Common myeloid progenitor, CD34-positive (primary cell): ENCODE results near the gene SACS.
"Not testable (repeated sequence)": the region's sequence is repeated elsewhere in the genome, so short reads cannot be mapped to it uniquely, and the experiment has no call there.

Experiments used
- CTCF ChIA-PET: fragments of 350-600 bp; sonication (Branson Sonifier 250); formaldehyde crosslinking; loops from one replicate; lab custom pipeline; 2021; ENCODE audit warnings: antibody characterized with exemption; lab: Charles Lee
- POLR2A ChIA-PET: fragments of 350-600 bp; sonication (Branson Sonifier 250); formaldehyde crosslinking; loops from one replicate; lab custom pipeline; 2021; ENCODE audit warnings: antibody characterized with exemption; lab: Charles Lee
- DNase-seq, 3 donors: peaks; one replicate each; pipeline versions ENCODE4 v3.0.0 to v3.0.0-alpha.2; 2013
- H3K27ac ChIP-seq, 2 experiments: 1 replicate in 1 of 2; 2 replicates in 1 of 2; pipeline ENCODE4 v1.7.0; 2013; ENCODE audit warnings: inconsistent platforms in 2 of 2, low read length in 2 of 2, mild to moderate bottlenecking in 2 of 2, low read depth in 1 of 2, moderate library complexity in 1 of 2; ENCODE audit not compliant: severe bottlenecking in 2 of 2, insufficient read depth in 1 of 2, poor library complexity in 1 of 2
- H3K27me3 ChIP-seq, 5 experiments: replicated peaks in 2 of 5; 1 replicate in 3 of 5; 2 replicates in 2 of 5; pipeline versions ENCODE4 v1.6.1 to v1.7.0; 2013; ENCODE audit warnings: low read length in 4 of 5, mild to moderate bottlenecking in 2 of 5, moderate library complexity in 2 of 5, inconsistent platforms in 1 of 5; ENCODE audit not compliant: insufficient read depth in 5 of 5, control insufficient read depth in 4 of 5
- H3K36me3 ChIP-seq, 4 experiments: 1 replicate in 2 of 4; 2 replicates in 2 of 4; pipeline versions ENCODE4 v1.6.1 to v1.7.0; 2013; ENCODE audit warnings: low read length in 3 of 4, control low read depth in 1 of 4, mild to moderate bottlenecking in 1 of 4; ENCODE audit not compliant: control insufficient read depth in 4 of 4, insufficient read depth in 4 of 4
- H3K4me1 ChIP-seq, 4 experiments: 1 replicate in 3 of 4; 2 replicates in 1 of 4; pipeline versions ENCODE4 v1.6.1 to v1.7.1; 2013; ENCODE audit warnings: low read length in 3 of 4, mild to moderate bottlenecking in 3 of 4, control low read depth in 1 of 4, inconsistent platforms in 1 of 4, moderate library complexity in 1 of 4; ENCODE audit not compliant: control insufficient read depth in 4 of 4, insufficient read depth in 4 of 4; ENCODE audit errors: control extremely low read depth in 1 of 4
- H3K4me3 ChIP-seq, 7 experiments: 1 replicate in 4 of 7; 2 replicates in 3 of 7; pipeline versions ENCODE4 v1.5.1 to v1.7.0; 2013; ENCODE audit warnings: mild to moderate bottlenecking in 7 of 7, low read length in 6 of 7, moderate library complexity in 6 of 7, inconsistent platforms in 2 of 7, low read depth in 2 of 7, control low read depth in 1 of 7; ENCODE audit not compliant: insufficient read depth in 4 of 7, control insufficient read depth in 1 of 7; ENCODE audit errors: extremely low read depth in 1 of 7
- H3K9me3 ChIP-seq, 5 experiments: 1 replicate in 4 of 5; 2 replicates in 1 of 5; pipeline versions ENCODE4 v1.6.1 to v1.7.1; 2013; ENCODE audit warnings: low read length in 4 of 5, mild to moderate bottlenecking in 2 of 5, inconsistent platforms in 1 of 5, low read depth in 1 of 5, moderate library complexity in 1 of 5; ENCODE audit not compliant: control insufficient read depth in 4 of 5, insufficient read depth in 2 of 5; ENCODE audit errors: control extremely low read depth in 1 of 5
- WGBS: methylation state at CpG from one replicate; pipeline ENCODE4 v1.1.5; 2013; ENCODE audit not compliant: insufficient coverage; 5-methylcytosine and 5-hydroxymethylcytosine counted together

SACS gene

DNA sequence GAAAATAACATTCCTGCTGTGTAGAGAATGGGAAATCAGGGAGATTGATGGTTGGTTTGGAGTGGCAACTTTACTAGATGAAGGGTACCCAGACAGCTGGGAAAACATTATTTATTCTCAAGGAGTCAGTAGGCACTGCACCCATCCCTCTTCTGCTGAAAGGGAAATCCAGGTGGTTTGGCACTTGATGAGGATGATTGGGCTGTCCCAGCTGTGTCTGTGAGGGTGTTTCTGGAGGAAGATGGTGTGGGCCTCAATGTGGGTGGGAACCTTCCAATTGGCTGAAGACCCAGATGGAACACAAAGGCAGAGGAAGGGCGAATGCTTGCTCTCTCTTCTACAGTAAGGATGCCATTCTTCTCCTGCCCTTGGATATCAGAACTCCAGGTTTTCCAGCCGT lies 10.4 kb upstream of the SACS start:
- H3K9me3 ChIP-seq, result no peaks in the 10 kb centered on the region
- DNase-seq, result no peak
- no peaks in the 10 kb centered on the region for H3K4me1 ChIP-seq
- ChIA-PET CTCF (interaction anchor here (0.8 kb wide), 1 partner anchor 9 kb away, joined by 3 read pairs; no protein-coding TSS in a partner anchor), POLR2A (no interaction called here)
- no peak overlapping the region for H3K27ac ChIP-seq
- H3K4me3 ChIP-seq, result no peak overlapping the region
- no peaks in the 10 kb centered on the region for H3K36me3 ChIP-seq
- no peaks in the 10 kb centered on the region for H3K27me3 ChIP-seq
- WGBS, result 100% methylated on average over 2 of the region's 2 CpGs

DNA sequence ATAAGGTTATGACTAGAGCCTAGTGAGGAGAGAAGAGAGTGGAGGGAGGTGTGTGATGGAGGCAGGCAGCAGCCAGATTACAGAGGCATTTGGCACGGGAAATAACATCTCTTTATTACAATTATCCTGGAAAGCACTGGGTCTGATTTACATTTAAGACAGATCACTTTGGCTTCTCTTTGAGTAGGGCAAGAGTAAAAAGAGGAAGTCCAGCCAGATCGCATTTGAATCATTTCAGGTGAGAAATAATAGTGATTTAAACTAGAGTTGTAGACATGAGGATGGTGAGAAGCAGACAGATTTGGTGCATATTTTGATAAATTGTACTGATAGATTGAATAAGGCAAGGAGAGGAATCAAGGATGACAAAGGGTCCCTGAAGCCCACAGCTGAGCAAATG lies 9.6 kb upstream of the SACS start:
- ChIA-PET CTCF (interaction anchor here (0.8 kb wide), 1 partner anchor 8 kb away, joined by 3 read pairs; no protein-coding TSS in a partner anchor), POLR2A (no interaction called here)
- Histone ChIP-seq H3K9me3 (no peaks in the 10 kb centered on the region), H3K36me3 (no peaks in the 10 kb centered on the region), H3K4me3 (no peak overlapping the region), H3K27ac (no peak overlapping the region), H3K4me1 (no peaks in the 10 kb centered on the region), H3K27me3 (no peaks in the 10 kb centered on the region)
- 22% methylated on average over 1 of the region's 2 CpGs for WGBS
- peak in 2 of 3 donors; percentile 25 to 45 for DNase-seq

DNA sequence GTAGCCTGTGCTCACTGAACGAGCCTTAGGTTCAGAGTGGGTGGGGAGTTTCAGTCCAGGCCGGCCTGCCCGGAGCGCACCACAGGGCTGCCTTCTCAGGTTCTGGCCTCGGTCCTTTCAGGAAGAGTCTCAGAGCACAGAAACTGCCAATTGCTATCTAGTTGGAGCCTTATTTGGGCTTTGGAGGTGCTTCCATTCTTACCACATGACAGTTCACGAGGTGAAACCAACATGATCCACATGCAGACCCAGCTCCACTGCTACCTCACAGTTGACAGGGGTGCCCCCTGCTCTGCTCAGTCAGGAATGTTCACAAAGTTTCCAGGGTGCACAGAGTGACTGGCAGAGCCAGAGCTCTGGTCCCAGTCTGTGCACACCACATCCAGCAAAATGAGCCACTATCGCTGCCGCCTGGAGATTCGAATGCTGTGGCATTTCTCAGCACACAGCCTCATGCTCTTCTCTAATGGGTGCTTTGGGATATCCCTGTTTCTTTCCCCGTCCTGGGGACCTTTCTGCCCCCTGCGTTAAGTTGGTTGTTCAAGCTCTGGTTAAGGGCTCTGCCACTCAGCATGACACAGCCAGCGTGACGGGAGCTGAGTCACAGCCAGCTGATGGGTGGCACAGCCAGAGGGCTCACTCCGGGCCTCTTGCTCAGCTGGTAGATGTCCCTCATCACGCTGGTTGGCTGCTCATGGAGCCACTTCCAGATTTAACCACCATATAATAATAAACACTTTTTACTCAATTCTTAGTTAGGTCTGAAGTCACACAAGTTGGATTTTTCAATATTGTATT lies 7.5 kb upstream of the SACS start:
- CTCF ChIA-PET, result no interaction called here
- POLR2A ChIA-PET, result no interaction called here
- no peaks in the 10 kb centered on the region for H3K9me3 ChIP-seq
- DNase-seq, result no peak
- no peaks in the 10 kb centered on the region for H3K27me3 ChIP-seq
- no peaks in the 10 kb centered on the region for H3K36me3 ChIP-seq
- no peak overlapping the region for H3K27ac ChIP-seq
- 94% methylated on average over 12 of the region's 15 CpGs for WGBS
- H3K4me3 ChIP-seq, result no peak overlapping the region
- H3K4me1 ChIP-seq, result no peaks in the 10 kb centered on the region

GRCh38 chr13:23440324-23440723 lies 6.8 kb upstream of the SACS start:
- H3K9me3 ChIP-seq, CTCF ChIA-PET, H3K36me3 ChIP-seq, POLR2A ChIA-PET, H3K27ac ChIP-seq, H3K4me1 ChIP-seq, H3K4me3 ChIP-seq, H3K27me3 ChIP-seq, DNase-seq: not testable (repeated sequence)
- 90% methylated on average over 3 of the region's 6 CpGs for WGBS

GRCh38 chr13:23437916-23438315 lies 4.4 kb upstream of the SACS start:
- Histone ChIP-seq H3K27ac (no peak overlapping the region), H3K27me3 (peaks cover 0 to 16% (median 3%) of the 10 kb centered on the region in 5 experiments), H3K4me1 (peaks cover 0 to 8% (median 7%) of the 10 kb centered on the region in 4 experiments), H3K4me3 (no peak overlapping the region), H3K36me3 (no peaks in the 10 kb centered on the region), H3K9me3 (no peaks in the 10 kb centered on the region)
- WGBS, result 100% methylated on average over 1 of the region's 4 CpGs
- DNase-seq, result no peak
- ChIA-PET CTCF (interaction anchor here (1.9 kb wide), 1 partner anchor 11 kb away, joined by 6 read pairs; no protein-coding TSS in a partner anchor), POLR2A (no interaction called here)

DNA sequence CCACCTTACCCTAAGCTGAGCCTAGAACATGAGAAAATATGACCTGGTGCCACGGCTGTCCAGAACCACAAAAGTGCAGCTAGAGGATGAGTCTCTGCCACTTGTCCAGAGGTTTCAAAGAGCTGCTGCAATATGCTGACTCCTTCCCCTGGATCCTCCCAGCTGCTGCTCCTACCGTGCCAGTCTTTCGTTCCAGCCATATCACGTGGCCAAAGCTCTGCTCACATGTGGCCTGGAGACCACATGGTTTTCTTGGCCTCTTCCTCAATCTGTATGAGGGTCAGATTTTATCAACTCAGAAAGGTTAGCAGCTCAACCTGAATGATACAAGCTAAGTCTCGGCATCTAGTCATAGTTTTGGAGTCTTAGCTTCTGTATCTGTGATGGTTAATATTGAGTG lies 3.2 kb upstream of the SACS start:
- Histone ChIP-seq H3K27me3 (peaks cover 3 to 28% (median 6%) of the 10 kb centered on the region in 5 experiments), H3K9me3 (no peaks in the 10 kb centered on the region), H3K27ac (no peak overlapping the region), H3K4me3 (no peak overlapping the region), H3K36me3 (no peaks in the 10 kb centered on the region), H3K4me1 (peaks cover 0 to 9% (median 7%) of the 10 kb centered on the region in 4 experiments)
- ChIA-PET POLR2A (no interaction called here), CTCF (interaction anchor here (1.9 kb wide), 1 partner anchor 9 kb away, joined by 6 read pairs; no protein-coding TSS in a partner anchor)
- WGBS, result 96% methylated on average over 4 of the region's 5 CpGs
- no peak for DNase-seq

DNA sequence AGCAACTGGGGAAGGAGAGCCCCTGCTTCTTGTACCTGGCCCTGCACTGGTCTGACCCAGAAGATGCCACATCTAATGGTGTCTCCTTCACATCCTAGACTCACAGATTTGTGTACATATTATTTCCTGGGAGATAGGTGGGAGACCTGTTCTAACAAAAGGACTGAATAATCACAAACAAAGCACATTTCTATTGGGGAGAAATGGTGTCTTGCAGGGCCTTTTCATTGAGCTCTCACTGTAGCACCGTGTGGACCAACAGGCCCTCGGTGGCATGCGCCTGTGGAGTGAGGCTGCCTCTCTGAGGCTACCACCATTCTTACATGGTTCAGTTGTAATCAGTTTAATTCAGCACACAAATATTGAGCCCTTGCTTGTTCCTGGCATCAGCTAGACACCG lies 989 bp upstream of the SACS start:
- ChIA-PET CTCF (interaction anchor here (0.7 kb wide), 1 partner anchor 9 kb away, joined by 3 read pairs; no protein-coding TSS in a partner anchor), POLR2A (no interaction called here)
- Histone ChIP-seq H3K4me1 (peaks cover 0 to 9% (median 7%) of the 10 kb centered on the region in 4 experiments), H3K4me3 (no peak overlapping the region), H3K27ac (no peak overlapping the region), H3K36me3 (no peaks in the 10 kb centered on the region), H3K9me3 (no peaks in the 10 kb centered on the region), H3K27me3 (peaks cover 6 to 37% (median 8%) of the 10 kb centered on the region in 5 experiments)
- no peak for DNase-seq
- WGBS, result 100% methylated on average over 2 of the region's 4 CpGs
